ENCODE measurements around the gene TBC1D22A. TPM values are rescaled to one million over a fixed set of nuclear protein-coding genes. Genes with fewer than 3 reads are reported as not detected.
"Not testable (repeated sequence)": the region's sequence is repeated elsewhere in the genome, so short reads cannot be mapped to it uniquely, and the experiment has no call there.

The TBC1D22A gene
- polyA plus RNA-seq, 2 donors = 15.1 to 17.4 TPM

DNA sequence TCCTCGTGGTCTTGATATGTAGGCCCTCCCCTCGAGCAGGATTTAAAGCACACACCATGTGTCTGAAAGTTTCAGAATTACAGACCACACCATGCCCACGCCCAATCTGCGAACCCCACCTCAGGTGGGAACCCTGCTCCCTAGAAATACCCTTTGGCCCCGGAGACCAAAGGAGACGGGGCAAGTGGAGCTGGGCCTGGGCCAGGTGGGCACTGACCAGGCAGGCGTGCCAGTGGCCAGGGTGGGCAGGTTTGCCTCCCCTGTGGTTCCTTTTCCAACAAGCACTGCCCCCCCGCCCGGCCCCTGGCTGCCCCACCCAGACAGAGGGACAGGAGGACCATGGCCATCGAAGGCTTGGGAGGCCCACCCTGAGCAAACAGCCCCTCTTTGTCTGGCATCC, 400.4 kb downstream of the TBC1D22A start:
- Histone ChIP-seq H3K27ac (ENCODE audit: low read depth in 2 of 2, low read length in 1 of 2) (no peak overlapping the region), H3K4me1 (ENCODE audit: control insufficient read depth in 2 of 2, insufficient read depth in 2 of 2, low read length in 1 of 2) (peaks cover 0 to 4% of the 10 kb centered on the region in 2 donors), H3K9me3 (ENCODE audit: control insufficient read depth in 2 of 2, insufficient read depth in 1 of 2, low read depth in 1 of 2, low read length in 1 of 2) (no peaks in the 10 kb centered on the region), H3K36me3 (ENCODE audit: control insufficient read depth in 2 of 2, insufficient read depth in 2 of 2, low read length in 1 of 2) (peaks cover 0 to 22% of the 10 kb centered on the region in 2 donors), H3K27me3 (ENCODE audit: control insufficient read depth in 1 of 2, insufficient read depth in 2 of 2, low read length in 2 of 2) (no peaks in the 10 kb centered on the region), H3K4me3 (ENCODE audit: low read depth in 1 of 2, low read length in 2 of 2) (no peak overlapping the region)
- WGBS, 2 donors = 77 to 93% methylated on average over 10 of the region's 10 CpGs

- peaks cover 0 to 19% of the 10 kb centered on the region in 2 donors for H3K36me3 ChIP-seq (ENCODE audit: control insufficient read depth in 2 of 2, insufficient read depth in 2 of 2, low read length in 1 of 2)
- H3K27me3 ChIP-seq (ENCODE audit: control insufficient read depth in 1 of 2, insufficient read depth in 2 of 2, low read length in 2 of 2) = no peaks in the 10 kb centered on the region
- no peaks in the 10 kb centered on the region for H3K9me3 ChIP-seq (ENCODE audit: control insufficient read depth in 2 of 2, insufficient read depth in 1 of 2, low read depth in 1 of 2, low read length in 1 of 2)
- peaks cover 0 to 4% of the 10 kb centered on the region in 2 donors for H3K4me1 ChIP-seq (ENCODE audit: control insufficient read depth in 2 of 2, insufficient read depth in 2 of 2, low read length in 1 of 2)
- H3K27ac ChIP-seq (ENCODE audit: low read depth in 2 of 2, low read length in 1 of 2) = no peak overlapping the region
- H3K4me3 ChIP-seq (ENCODE audit: low read depth in 1 of 2, low read length in 2 of 2) = no peak overlapping the region
- 95% methylated on average over 10 of the region's 10 CpGs for WGBS, 2 donors
Observed at GRCh38 chr22:47163481-47163855, 401.0 kb downstream of the TBC1D22A start.

DNA sequence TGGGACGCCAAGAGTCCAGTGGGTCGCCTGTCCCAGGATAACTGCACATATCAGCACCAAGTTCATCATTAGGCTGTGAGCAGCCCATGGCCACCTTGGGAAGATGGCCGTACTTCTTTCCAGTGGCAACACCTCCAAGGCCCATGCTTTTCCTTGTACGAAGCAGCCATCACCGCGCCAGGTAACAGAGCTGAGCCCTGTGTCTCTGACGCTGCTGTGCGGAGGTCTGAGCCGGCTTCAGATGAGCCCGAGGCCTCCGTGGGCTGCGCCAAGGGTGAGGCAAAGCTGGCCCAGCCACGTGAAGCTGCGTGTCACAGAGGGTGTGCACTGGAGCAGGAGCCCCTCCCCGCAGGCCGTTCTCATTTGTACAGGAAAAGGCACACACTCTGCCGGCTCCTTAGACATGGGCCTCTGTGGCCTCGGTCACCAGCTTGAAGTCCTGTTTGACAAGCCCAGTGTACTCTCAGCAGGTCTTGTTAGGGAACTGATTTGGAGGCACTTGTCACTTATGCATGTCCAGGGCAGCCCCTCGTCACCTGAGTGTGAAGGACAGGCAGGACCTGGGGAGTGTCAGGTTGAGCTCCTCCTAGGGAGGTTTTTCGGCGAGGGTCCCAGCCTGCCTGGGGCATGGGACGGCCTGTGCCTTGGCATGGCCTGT, 401.5 kb downstream of the TBC1D22A start:
- Histone ChIP-seq H3K27me3 (ENCODE audit: control insufficient read depth in 1 of 2, insufficient read depth in 2 of 2, low read length in 2 of 2) (no peaks in the 10 kb centered on the region), H3K4me3 (ENCODE audit: low read depth in 1 of 2, low read length in 2 of 2) (no peak overlapping the region), H3K4me1 (ENCODE audit: control insufficient read depth in 2 of 2, insufficient read depth in 2 of 2, low read length in 1 of 2) (peaks cover 0 to 4% of the 10 kb centered on the region in 2 donors), H3K9me3 (ENCODE audit: control insufficient read depth in 2 of 2, insufficient read depth in 1 of 2, low read depth in 1 of 2, low read length in 1 of 2) (no peaks in the 10 kb centered on the region), H3K27ac (ENCODE audit: low read depth in 2 of 2, low read length in 1 of 2) (no peak overlapping the region), H3K36me3 (ENCODE audit: control insufficient read depth in 2 of 2, insufficient read depth in 2 of 2, low read length in 1 of 2) (peaks cover 0 to 21% of the 10 kb centered on the region in 2 donors)
- WGBS, 2 donors = 82 to 85% methylated on average over 22 of the region's 22 CpGs

- 83 to 84% methylated on average over 28 of the region's 28 CpGs for WGBS, 2 donors
- H3K4me1 ChIP-seq (ENCODE audit: control insufficient read depth in 2 of 2, insufficient read depth in 2 of 2, low read length in 1 of 2) = peaks cover 0 to 3% of the 10 kb centered on the region in 2 donors
- no peaks in the 10 kb centered on the region for H3K9me3 ChIP-seq (ENCODE audit: control insufficient read depth in 2 of 2, insufficient read depth in 1 of 2, low read depth in 1 of 2, low read length in 1 of 2)
- peaks cover 0 to 14% of the 10 kb centered on the region in 2 donors for H3K36me3 ChIP-seq (ENCODE audit: control insufficient read depth in 2 of 2, insufficient read depth in 2 of 2, low read length in 1 of 2)
- H3K4me3 ChIP-seq (ENCODE audit: low read depth in 1 of 2, low read length in 2 of 2) = no peak overlapping the region
- H3K27ac ChIP-seq (ENCODE audit: low read depth in 2 of 2, low read length in 1 of 2) = no peak overlapping the region
- no peaks in the 10 kb centered on the region for H3K27me3 ChIP-seq (ENCODE audit: control insufficient read depth in 1 of 2, insufficient read depth in 2 of 2, low read length in 2 of 2)
Observed at GRCh38 chr22:47164514-47165337, 402.3 kb downstream of the TBC1D22A start.

DNA sequence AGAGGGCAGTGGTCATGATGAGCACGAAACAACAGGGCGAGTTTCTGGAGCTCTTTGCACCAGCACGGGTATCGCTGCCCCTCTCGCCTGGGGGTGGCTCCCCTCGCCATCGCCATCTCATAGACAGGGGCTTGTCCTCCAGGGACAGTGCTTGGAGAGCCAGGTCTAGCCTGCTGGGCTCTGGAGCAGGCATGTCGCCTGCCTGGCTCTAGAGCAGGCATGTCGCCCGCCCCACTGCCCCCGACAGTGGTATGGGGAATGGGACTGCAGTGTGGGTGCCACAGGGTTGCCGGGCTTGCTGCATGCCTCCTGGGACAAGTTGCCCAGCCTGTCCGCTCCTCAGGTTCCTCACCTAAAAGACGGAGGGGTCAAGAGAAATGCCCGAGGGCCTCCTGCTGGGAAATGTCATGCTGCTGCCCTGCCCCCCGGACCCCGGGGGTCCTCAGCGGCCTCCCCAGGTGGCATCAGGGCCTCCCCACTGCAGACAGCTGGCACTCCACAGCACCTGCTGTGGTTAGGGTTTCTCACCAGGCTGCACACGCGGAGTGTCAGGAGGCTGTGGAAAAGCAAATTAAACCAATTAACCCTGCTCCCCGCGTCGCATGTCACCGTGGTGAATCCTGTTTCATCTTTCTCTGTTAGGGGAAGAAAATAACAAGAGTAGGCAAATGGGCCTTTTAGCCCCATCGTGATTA, 403.0 kb downstream of the TBC1D22A start:
- H3K27me3 ChIP-seq (ENCODE audit: control insufficient read depth in 1 of 2, insufficient read depth in 2 of 2, low read length in 2 of 2) = no peaks in the 10 kb centered on the region
- no peaks in the 10 kb centered on the region for H3K9me3 ChIP-seq (ENCODE audit: control insufficient read depth in 2 of 2, insufficient read depth in 1 of 2, low read depth in 1 of 2, low read length in 1 of 2)
- H3K36me3 ChIP-seq (ENCODE audit: control insufficient read depth in 2 of 2, insufficient read depth in 2 of 2, low read length in 1 of 2) = peaks cover 0 to 13% of the 10 kb centered on the region in 2 donors
- H3K4me1 ChIP-seq (ENCODE audit: control insufficient read depth in 2 of 2, insufficient read depth in 2 of 2, low read length in 1 of 2) = peaks cover 0 to 3% of the 10 kb centered on the region in 2 donors
- H3K27ac ChIP-seq (ENCODE audit: low read depth in 2 of 2, low read length in 1 of 2) = no peak overlapping the region
- H3K4me3 ChIP-seq (ENCODE audit: low read depth in 1 of 2, low read length in 2 of 2) = no peak overlapping the region
- 91% methylated on average over 25 of the region's 25 CpGs for WGBS, 2 donors

GRCh38 chr22:47166033-47166404, 403.6 kb downstream of the TBC1D22A start:
- H3K4me3 ChIP-seq (ENCODE audit: low read depth in 1 of 2, low read length in 2 of 2) = no peak overlapping the region
- no peaks in the 10 kb centered on the region for H3K27me3 ChIP-seq (ENCODE audit: control insufficient read depth in 1 of 2, insufficient read depth in 2 of 2, low read length in 2 of 2)
- peaks cover 0 to 13% of the 10 kb centered on the region in 2 donors for H3K36me3 ChIP-seq (ENCODE audit: control insufficient read depth in 2 of 2, insufficient read depth in 2 of 2, low read length in 1 of 2)
- peaks cover 0 to 3% of the 10 kb centered on the region in 2 donors for H3K4me1 ChIP-seq (ENCODE audit: control insufficient read depth in 2 of 2, insufficient read depth in 2 of 2, low read length in 1 of 2)
- 86 to 87% methylated on average over 5 of the region's 5 CpGs for WGBS, 2 donors
- no peak overlapping the region for H3K27ac ChIP-seq (ENCODE audit: low read depth in 2 of 2, low read length in 1 of 2)
- no peaks in the 10 kb centered on the region for H3K9me3 ChIP-seq (ENCODE audit: control insufficient read depth in 2 of 2, insufficient read depth in 1 of 2, low read depth in 1 of 2, low read length in 1 of 2)

DNA sequence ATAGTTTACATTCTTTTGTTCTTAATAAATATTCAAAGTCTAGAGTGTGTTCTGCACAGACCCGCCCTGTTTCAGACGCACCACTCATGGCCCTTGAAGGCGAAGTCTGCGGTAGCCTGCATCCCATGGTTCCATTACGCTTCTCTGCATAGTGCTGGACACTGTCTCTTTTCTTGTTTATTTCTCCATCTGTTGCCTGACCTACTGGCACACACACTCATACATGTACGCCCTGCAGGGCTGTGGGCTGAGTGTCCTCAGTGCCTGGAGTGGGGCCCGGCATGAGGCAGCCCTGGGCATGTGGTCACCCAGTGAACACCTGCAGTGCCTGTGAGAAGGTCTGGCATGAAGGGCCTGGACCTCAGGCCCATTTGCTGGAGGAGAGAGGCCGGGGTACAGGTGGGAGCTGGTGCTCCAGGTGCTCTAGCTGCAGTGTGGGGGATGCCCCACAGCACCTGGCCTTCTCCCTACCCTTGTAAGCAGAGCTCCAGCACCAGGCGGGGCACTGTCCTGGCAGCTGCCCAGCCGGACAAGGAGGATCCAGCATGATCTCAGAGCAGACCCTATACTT, 404.1 kb downstream of the TBC1D22A start:
- H3K9me3 ChIP-seq (ENCODE audit: control insufficient read depth in 2 of 2, insufficient read depth in 1 of 2, low read depth in 1 of 2, low read length in 1 of 2) = no peaks in the 10 kb centered on the region
- H3K27ac ChIP-seq (ENCODE audit: low read depth in 2 of 2, low read length in 1 of 2) = no peak overlapping the region
- H3K4me1 ChIP-seq (ENCODE audit: control insufficient read depth in 2 of 2, insufficient read depth in 2 of 2, low read length in 1 of 2) = peaks cover 0 to 3% of the 10 kb centered on the region in 2 donors
- WGBS, 2 donors = 92 to 97% methylated on average over 10 of the region's 10 CpGs
- no peaks in the 10 kb centered on the region for H3K27me3 ChIP-seq (ENCODE audit: control insufficient read depth in 1 of 2, insufficient read depth in 2 of 2, low read length in 2 of 2)
- H3K4me3 ChIP-seq (ENCODE audit: low read depth in 1 of 2, low read length in 2 of 2) = no peak overlapping the region
- peaks cover 0 to 13% of the 10 kb centered on the region in 2 donors for H3K36me3 ChIP-seq (ENCODE audit: control insufficient read depth in 2 of 2, insufficient read depth in 2 of 2, low read length in 1 of 2)

DNA sequence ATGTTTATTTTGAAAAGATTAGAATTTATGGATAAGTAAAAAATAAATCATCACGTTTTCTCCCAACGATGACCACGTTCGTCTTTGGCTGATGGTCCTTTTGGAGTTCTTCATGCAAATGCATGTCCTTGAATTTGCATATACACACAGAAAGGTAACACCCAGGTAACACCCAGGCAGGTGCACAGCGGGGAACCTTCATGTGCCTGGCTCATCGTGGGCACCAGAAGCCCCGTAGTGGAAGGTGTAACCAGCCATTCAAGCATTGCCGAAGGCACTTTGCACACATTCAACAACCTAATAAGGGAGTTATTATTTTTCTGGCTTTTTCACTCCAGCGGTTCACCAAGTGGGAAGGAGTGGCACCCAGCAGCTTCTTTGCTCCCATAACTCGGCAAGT, 404.6 kb downstream of the TBC1D22A start:
- WGBS, 2 donors = 93 to 94% methylated on average over 10 of the region's 10 CpGs
- H3K4me3 ChIP-seq (ENCODE audit: low read depth in 1 of 2, low read length in 2 of 2) = no peak overlapping the region
- no peak overlapping the region for H3K27ac ChIP-seq (ENCODE audit: low read depth in 2 of 2, low read length in 1 of 2)
- no peaks in the 10 kb centered on the region for H3K27me3 ChIP-seq (ENCODE audit: control insufficient read depth in 1 of 2, insufficient read depth in 2 of 2, low read length in 2 of 2)
- peaks cover 0 to 7% of the 10 kb centered on the region in 2 donors for H3K4me1 ChIP-seq (ENCODE audit: control insufficient read depth in 2 of 2, insufficient read depth in 2 of 2, low read length in 1 of 2)
- H3K36me3 ChIP-seq (ENCODE audit: control insufficient read depth in 2 of 2, insufficient read depth in 2 of 2, low read length in 1 of 2) = peaks cover 0 to 13% of the 10 kb centered on the region in 2 donors
- H3K9me3 ChIP-seq (ENCODE audit: control insufficient read depth in 2 of 2, insufficient read depth in 1 of 2, low read depth in 1 of 2, low read length in 1 of 2) = no peaks in the 10 kb centered on the region

- not testable (repeated sequence) for H3K9me3 ChIP-seq (ENCODE audit: control insufficient read depth in 2 of 2, insufficient read depth in 1 of 2, low read depth in 1 of 2, low read length in 1 of 2); H3K27ac ChIP-seq (ENCODE audit: low read depth in 2 of 2, low read length in 1 of 2); H3K4me3 ChIP-seq (ENCODE audit: low read depth in 1 of 2, low read length in 2 of 2); H3K27me3 ChIP-seq (ENCODE audit: control insufficient read depth in 1 of 2, insufficient read depth in 2 of 2, low read length in 2 of 2)
- Histone ChIP-seq H3K4me1 (ENCODE audit: control insufficient read depth in 2 of 2, insufficient read depth in 2 of 2, low read length in 1 of 2) (peaks cover 0 to 11% of the 10 kb centered on the region in 2 donors), H3K36me3 (ENCODE audit: control insufficient read depth in 2 of 2, insufficient read depth in 2 of 2, low read length in 1 of 2) (peaks cover 0 to 13% of the 10 kb centered on the region in 2 donors)
- 96 to 99% methylated on average over 6 of the region's 6 CpGs for WGBS, 2 donors
Observed at GRCh38 chr22:47167921-47168320, 405.5 kb downstream of the TBC1D22A start.
